T-cell (primary cell): ENCODE data around the gene FOXF1. TPM values are rescaled to one million over a fixed set of nuclear protein-coding genes. Genes with fewer than 3 reads are reported as not detected.

Experiments used
- ATAC-seq, 4 experiments: fragments of 200-7000 bp in 3 of 4; fragments of 150-1000 bp in 1 of 4; cut with Tn5 transposase; replicated peaks in 1 of 4; 1 replicate in 3 of 4; 2 replicates in 1 of 4; pipeline ENCODE4 v1.10.0; 2021; ENCODE audit warnings: moderate library complexity in 3 of 4, mild to moderate bottlenecking in 2 of 4, moderate number of reproducible peaks in 1 of 4
- CTCF ChIA-PET, 2 donors: fragments of 300-600 bp; sonication (Branson Sonifier 250); formaldehyde crosslinking; loops; one replicate each; lab custom pipeline; 2022; ENCODE audit warnings: antibody characterized with exemption in 2 of 2; lab: Charles Lee
- POLR2A ChIA-PET, 2 donors: fragments of 300-600 bp; sonication (Branson Sonifier 250); formaldehyde crosslinking; loops; one replicate each; lab custom pipeline; 2022; ENCODE audit warnings: antibody characterized with exemption in 2 of 2; lab: Charles Lee
- DNase-seq, 35 experiments: peaks; one replicate each; pipeline versions ENCODE4 v3.0.0 to v3.0.0-alpha.2; 2013 to 2023
- H3K27ac ChIP-seq: one replicate; pipeline ENCODE4 v1.5.1; 2013; ENCODE audit warnings: low read length
- H3K27me3 ChIP-seq, 2 experiments: replicated peaks in 1 of 2; 1 replicate in 1 of 2; 2 replicates in 1 of 2; pipeline versions ENCODE4 v1.6.1 to v1.7.0; 2013; ENCODE audit warnings: low read length in 1 of 2, mixed read lengths in 1 of 2; ENCODE audit not compliant: control insufficient read depth in 2 of 2, insufficient read depth in 2 of 2; ENCODE audit errors: extremely low read depth in 1 of 2
- H3K36me3 ChIP-seq, 2 donors: 1 replicate in 1 of 2; 2 replicates in 1 of 2; pipeline versions ENCODE4 v1.6.1 to v1.7.0; 2013; ENCODE audit warnings: low read length in 1 of 2; ENCODE audit not compliant: control insufficient read depth in 2 of 2, insufficient read depth in 1 of 2; ENCODE audit errors: extremely low read depth in 1 of 2
- H3K4me1 ChIP-seq, 2 experiments: 1 replicate in 1 of 2; 2 replicates in 1 of 2; pipeline versions ENCODE4 v1.6.1 to v1.7.0; 2013; ENCODE audit warnings: low read length in 2 of 2, mixed read lengths in 1 of 2; ENCODE audit not compliant: insufficient read depth in 2 of 2, control insufficient read depth in 1 of 2; ENCODE audit errors: extremely low read depth in 1 of 2
- H3K4me3 ChIP-seq, 2 donors: 1 replicate in 1 of 2; 2 replicates in 1 of 2; pipeline versions ENCODE4 v1.5.1 to v1.7.0; 2013; ENCODE audit warnings: mild to moderate bottlenecking in 2 of 2, low read length in 1 of 2, moderate library complexity in 1 of 2; ENCODE audit not compliant: control insufficient read depth in 1 of 2; ENCODE audit errors: extremely low read depth in 1 of 2
- H3K9me3 ChIP-seq: 2 replicates; pipeline ENCODE4 v1.7.0; 2013
- H3K27ac Mint-ChIP-seq, 2 donors: one replicate each; pipeline ENCODE4 v1.8.0; 2020 to 2021; ENCODE audit warnings: mild to moderate bottlenecking in 2 of 2, mixed read lengths in 2 of 2
- H3K27me3 Mint-ChIP-seq, 2 donors: one replicate each; pipeline ENCODE4 v1.8.0; 2021 to 2022; ENCODE audit warnings: mixed read lengths in 2 of 2
- H3K36me3 Mint-ChIP-seq: one replicate; pipeline ENCODE4 v1.8.0; 2021; ENCODE audit warnings: mixed read lengths
- H3K4me1 Mint-ChIP-seq, 3 donors: one replicate each; pipeline ENCODE4 v1.8.0; 2020 to 2022; ENCODE audit warnings: mixed read lengths in 3 of 3, mild to moderate bottlenecking in 1 of 3
- H3K4me3 Mint-ChIP-seq, 3 donors: one replicate each; pipeline ENCODE4 v1.8.0; 2020 to 2022; ENCODE audit warnings: mild to moderate bottlenecking in 3 of 3, mixed read lengths in 3 of 3, moderate library complexity in 3 of 3
- H3K9me3 Mint-ChIP-seq, 3 donors: one replicate each; pipeline ENCODE4 v1.8.0; 2020 to 2022; ENCODE audit warnings: mixed read lengths in 3 of 3
- WGBS: methylation state at CpG from one replicate; pipeline ENCODE4 v1.1.5; 2013; ENCODE audit warnings: missing lambda C conversion rate; ENCODE audit not compliant: insufficient coverage; 5-methylcytosine and 5-hydroxymethylcytosine counted together
- total RNA-seq, 35 experiments: library from RNA in 6 of 35; stranded (reverse) in 6 of 35; fragments of 120-200 nt in 1 of 35; gene quantifications; one replicate each; pipeline versions ENCODE4 v1.2.1 to v1.2.4 and lab custom pipeline; 2013 to 2026

Gene FOXF1
- total RNA-seq, 5 donors from 2014 or later (not counting 1 experiment from before 2014, with no cell fraction given), result 0.15 TPM; not detected in 4

- POLR2A ChIA-PET, result no interaction called here
- CTCF ChIA-PET, result no interaction called here
- peaks cover 23 to 89% of the 10 kb centered on the region in 2 experiments for H3K27me3 ChIP-seq
- peaks cover 25 to 45% (median 34%) of the 10 kb centered on the region in 3 donors for H3K4me1 Mint-ChIP-seq
- H3K9me3 Mint-ChIP-seq, result no peaks in the 10 kb centered on the region
- H3K27ac ChIP-seq, result no peak overlapping the region
- peak overlapping the region in 1 of 2 donors; percentile 68 for H3K4me3 ChIP-seq
- H3K4me3 Mint-ChIP-seq, result peak overlapping the region; percentile 55 to 77 (median 65)
- H3K4me1 ChIP-seq, result peaks cover 2 to 25% of the 10 kb centered on the region in 2 experiments
- H3K27me3 Mint-ChIP-seq, result peaks cover 49 to 69% of the 10 kb centered on the region in 2 donors
- peak overlapping the region in 1 of 2 donors; percentile 27 for H3K27ac Mint-ChIP-seq
- no peak for ATAC-seq
- no peak for DNase-seq
- WGBS, result 4% methylated on average over 79 of the region's 99 CpGs
- H3K36me3 ChIP-seq, result no peaks in the 10 kb centered on the region
- no peaks in the 10 kb centered on the region for H3K9me3 ChIP-seq
- H3K36me3 Mint-ChIP-seq, result no peaks in the 10 kb centered on the region
These were observed 2.0 kb upstream of the FOXF1 start for GRCh38 chr16:86508028-86508946.

GRCh38 chr16:86508947-86509758, 1.2 kb upstream of the FOXF1 start:
- Mint-ChIP-seq H3K9me3 (no peaks in the 10 kb centered on the region), H3K27ac (peak overlapping the region in 1 of 2 donors; percentile 39), H3K4me3 (peak overlapping the region; percentile 65 to 80 (median 77)), H3K36me3 (no peaks in the 10 kb centered on the region), H3K27me3 (peaks cover 53 to 69% of the 10 kb centered on the region in 2 donors), H3K4me1 (peaks cover 25 to 51% (median 39%) of the 10 kb centered on the region in 3 donors)
- peaks cover 2 to 25% of the 10 kb centered on the region in 2 experiments for H3K4me1 ChIP-seq
- under 1% methylated on average over 74 of the region's 79 CpGs for WGBS
- ChIA-PET CTCF (no interaction called here), POLR2A (no interaction called here)
- ATAC-seq, result no peak
- peak overlapping the region; percentile 19 to 68 for H3K4me3 ChIP-seq
- H3K27me3 ChIP-seq, result peaks cover 22 to 87% of the 10 kb centered on the region in 2 experiments
- H3K9me3 ChIP-seq, result no peaks in the 10 kb centered on the region
- H3K27ac ChIP-seq, result no peak overlapping the region
- peak in 1 of 35 experiments; percentile 8 for DNase-seq
- H3K36me3 ChIP-seq, result no peaks in the 10 kb centered on the region

GRCh38 chr16:86509759-86510464, 415 bp upstream of the FOXF1 start:
- peak overlapping the region; percentile 65 to 80 (median 77) for H3K4me3 Mint-ChIP-seq
- peak overlapping the region in 1 of 2 donors; percentile 68 for H3K4me3 ChIP-seq
- POLR2A ChIA-PET, result no interaction called here
- no peaks in the 10 kb centered on the region for H3K9me3 Mint-ChIP-seq
- peaks cover 54 to 69% of the 10 kb centered on the region in 2 donors for H3K27me3 Mint-ChIP-seq
- no peak overlapping the region for H3K27ac Mint-ChIP-seq
- no peaks in the 10 kb centered on the region for H3K36me3 ChIP-seq
- H3K4me1 ChIP-seq, result peaks cover 2 to 25% of the 10 kb centered on the region in 2 experiments
- WGBS, result 1% methylated on average over 73 of the region's 84 CpGs
- H3K4me1 Mint-ChIP-seq, result peaks cover 25 to 46% (median 35%) of the 10 kb centered on the region in 3 donors
- no peaks in the 10 kb centered on the region for H3K36me3 Mint-ChIP-seq
- H3K27me3 ChIP-seq, result peaks cover 17 to 82% of the 10 kb centered on the region in 2 experiments
- ATAC-seq (peak in 1 of 4 experiments; percentile 22), DNase-seq (no peak)
- no peak overlapping the region for H3K27ac ChIP-seq
- H3K9me3 ChIP-seq, result no peaks in the 10 kb centered on the region
- CTCF ChIA-PET, result interaction anchor here in 1 of 2 donors (0.8 kb wide), 1 partner anchor 10 kb away, joined by 3 read pairs; no protein-coding TSS in a partner anchor

GRCh38 chr16:86511317-86512161, 1.2 kb downstream of the FOXF1 start:
- WGBS, result 27% methylated on average over 33 of the region's 44 CpGs
- peaks cover 14 to 84% of the 10 kb centered on the region in 2 experiments for H3K27me3 ChIP-seq
- ChIA-PET POLR2A (no interaction called here), CTCF (no interaction called here)
- no peaks in the 10 kb centered on the region for H3K9me3 ChIP-seq
- peaks cover 45 to 68% of the 10 kb centered on the region in 2 donors for H3K27me3 Mint-ChIP-seq
- H3K9me3 Mint-ChIP-seq, result no peaks in the 10 kb centered on the region
- H3K27ac ChIP-seq, result no peak overlapping the region
- no peak for ATAC-seq
- H3K4me1 Mint-ChIP-seq, result peaks cover 17 to 33% (median 23%) of the 10 kb centered on the region in 3 donors
- H3K36me3 ChIP-seq, result no peaks in the 10 kb centered on the region
- DNase-seq, result no peak
- peaks cover 2 to 23% of the 10 kb centered on the region in 2 experiments for H3K4me1 ChIP-seq
- H3K4me3 ChIP-seq, result no peak overlapping the region
- peak overlapping the region in 2 of 3 donors; percentile 59 to 66 for H3K4me3 Mint-ChIP-seq
- no peaks in the 10 kb centered on the region for H3K36me3 Mint-ChIP-seq
- H3K27ac Mint-ChIP-seq, result no peak overlapping the region

- POLR2A ChIA-PET, result no interaction called here
- no peak for DNase-seq
- peaks cover 13 to 84% of the 10 kb centered on the region in 2 experiments for H3K27me3 ChIP-seq
These were observed 2.1 kb downstream of the FOXF1 start for GRCh38 chr16:86512301-86512859.

More at GRCh38 chr16:86512301-86512859, 2.1 kb downstream of the FOXF1 start:
- CTCF ChIA-PET, result no interaction called here
- Histone ChIP-seq H3K9me3 (no peaks in the 10 kb centered on the region), H3K27ac (no peak overlapping the region), H3K4me1 (peaks cover 2 to 23% of the 10 kb centered on the region in 2 experiments), H3K36me3 (no peaks in the 10 kb centered on the region), H3K4me3 (no peak overlapping the region)
- peaks cover 12 to 27% (median 20%) of the 10 kb centered on the region in 3 donors for H3K4me1 Mint-ChIP-seq
- no peak overlapping the region for H3K27ac Mint-ChIP-seq
- peaks cover 46 to 67% of the 10 kb centered on the region in 2 donors for H3K27me3 Mint-ChIP-seq
- no peaks in the 10 kb centered on the region for H3K36me3 Mint-ChIP-seq
- no peaks in the 10 kb centered on the region for H3K9me3 Mint-ChIP-seq
- ATAC-seq, result no peak
- WGBS, result 15% methylated on average over 13 of the region's 24 CpGs
- H3K4me3 Mint-ChIP-seq, result peak overlapping the region in 1 of 3 donors; percentile 59
